NCI-H2107 treated with DMSO at 0.1 percent for 48 hours (cell line): ENCODE measurements around the gene ANTKMT.

Source experiments
- DNase-seq: peaks from one replicate; lab custom pipeline; 2025; ENCODE audit not compliant: unreplicated experiment; lab: John Stamatoyannopoulos, UW

Gene ANTKMT

GRCh38 chr16:726438-727290 lies 5.7 kb downstream of the ANTKMT start, which contains the start of the genes CCDC78 and HAGHL:
CCDC78 (minus strand) TSS chr16:726443; CDS start chr16:726367, 76 bp downstream.
HAGHL (plus strand) TSS chr16:727106; CDS start chr16:727510, 404 bp downstream.
- no peak for DNase-seq

DNA sequence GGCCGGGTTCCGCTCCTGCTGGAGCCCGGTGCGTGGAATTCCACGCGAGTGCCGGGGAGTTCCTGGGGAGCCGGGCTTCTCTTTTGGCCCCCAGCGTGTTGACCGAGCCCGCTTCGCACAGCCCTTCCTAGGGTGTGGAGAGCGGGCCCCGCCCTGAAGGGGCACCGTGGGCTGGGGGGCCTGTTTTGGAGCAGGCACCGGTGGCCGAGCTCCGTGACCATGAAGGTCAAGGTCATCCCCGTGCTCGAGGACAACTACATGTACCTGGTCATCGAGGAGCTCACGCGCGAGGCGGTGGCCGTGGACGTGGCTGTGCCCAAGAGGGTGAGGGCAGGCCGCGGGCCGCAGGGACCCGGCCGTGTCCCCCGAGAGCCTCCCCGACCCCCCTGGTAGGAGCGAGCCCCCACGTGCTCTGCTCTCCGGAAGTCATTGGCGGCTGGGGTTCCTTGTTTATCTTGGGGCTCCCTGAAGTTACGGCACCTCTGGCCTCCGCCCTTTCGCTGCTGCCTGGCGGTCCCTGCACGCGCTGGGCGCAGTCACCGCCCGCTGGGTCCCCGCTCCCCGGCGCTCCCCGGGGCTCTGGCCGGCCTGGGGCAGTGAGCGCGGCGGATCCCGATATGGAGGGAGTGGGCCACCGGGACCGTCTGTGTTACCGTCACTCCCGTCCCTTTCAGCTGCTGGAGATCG lies 6.5 kb downstream of the ANTKMT start:
- no peak for DNase-seq

DNA sequence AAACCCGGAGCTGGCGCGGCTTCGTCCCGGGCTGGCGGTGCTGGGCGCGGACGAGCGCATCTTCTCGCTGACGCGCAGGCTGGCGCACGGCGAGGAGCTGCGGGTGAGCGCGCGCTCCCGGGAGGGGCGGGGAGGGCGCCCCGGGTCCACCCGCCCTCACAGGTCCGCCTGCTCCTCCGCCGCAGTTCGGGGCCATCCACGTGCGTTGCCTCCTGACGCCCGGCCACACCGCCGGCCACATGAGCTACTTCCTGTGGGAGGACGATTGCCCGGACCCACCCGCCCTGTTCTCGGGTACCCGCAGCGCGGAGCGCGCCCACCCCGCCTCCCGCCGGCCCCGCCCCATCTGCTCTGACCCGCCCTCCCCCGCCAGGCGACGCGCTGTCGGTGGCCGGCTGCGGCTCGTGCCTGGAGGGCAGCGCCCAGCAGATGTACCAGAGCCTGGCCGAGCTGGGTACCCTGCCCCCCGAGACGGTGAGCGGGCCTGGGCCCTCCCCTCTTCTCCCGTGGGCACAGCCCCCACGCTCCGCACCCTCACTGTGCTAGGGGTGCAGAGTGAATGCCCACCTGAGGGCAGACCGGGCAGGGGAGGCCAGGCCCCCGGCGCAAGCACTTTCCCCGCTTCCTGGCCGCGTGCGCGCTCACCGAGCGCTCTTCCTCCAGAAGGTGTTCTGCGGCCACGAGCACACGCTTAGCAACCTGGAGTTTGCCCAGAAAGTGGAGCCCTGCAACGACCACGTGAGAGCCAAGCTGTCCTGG lies 7.4 kb downstream of the ANTKMT start:
- DNase-seq = no peak

- DNase-seq = no peak
Measured at GRCh38 chr16:728890-729744, 8.2 kb downstream of the ANTKMT start.

DNA sequence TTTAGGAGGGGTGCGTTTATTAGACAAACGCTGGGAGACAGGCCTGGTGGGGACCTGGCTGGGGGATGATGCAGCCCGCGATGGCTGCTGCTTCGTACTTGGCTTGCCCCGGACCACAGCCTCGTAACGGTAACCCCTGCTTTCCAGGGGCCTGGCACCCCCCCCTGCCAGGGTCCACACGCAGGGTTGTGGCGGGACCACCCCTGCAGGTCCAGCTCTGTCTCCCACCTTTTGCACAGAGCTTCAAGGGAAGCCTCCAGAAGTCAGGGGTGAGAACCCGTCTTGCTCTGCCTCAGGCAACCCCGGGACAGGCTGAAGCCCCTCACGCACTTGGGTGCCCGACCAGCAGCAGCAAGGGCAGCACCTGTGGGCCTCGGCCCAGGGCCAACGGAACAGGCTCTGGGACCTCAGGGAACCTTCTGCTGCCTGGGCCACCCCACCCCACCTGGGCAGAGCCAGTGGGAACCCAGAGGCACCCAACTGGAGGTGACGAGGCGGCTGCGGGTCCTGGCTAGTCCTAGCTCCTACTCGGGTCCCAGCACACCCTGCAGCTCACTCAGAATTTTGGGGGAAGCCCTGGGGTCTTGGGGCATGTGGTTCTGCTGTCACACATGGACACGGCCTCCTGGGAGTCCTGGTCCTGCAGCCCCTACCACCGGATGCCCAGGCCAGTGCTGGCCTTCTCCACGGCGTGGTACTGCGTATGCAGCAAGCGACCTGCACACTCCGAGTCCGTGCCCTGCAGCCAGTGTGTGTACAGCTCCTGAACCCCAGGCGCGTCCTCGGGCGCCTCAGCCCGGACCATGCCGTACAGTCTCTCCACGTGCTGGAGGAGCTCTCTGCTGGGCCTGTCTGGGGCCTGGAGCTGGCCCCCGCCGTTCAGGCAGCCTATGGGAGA lies 9.1 kb downstream of the ANTKMT start:
- no peak for DNase-seq

GRCh38 chr16:730666-731509 lies 9.9 kb downstream of the ANTKMT start:
- DNase-seq = no peak

- no peak for DNase-seq
Measured at GRCh38 chr16:732332-732731, 11.4 kb downstream of the ANTKMT start.

DNA sequence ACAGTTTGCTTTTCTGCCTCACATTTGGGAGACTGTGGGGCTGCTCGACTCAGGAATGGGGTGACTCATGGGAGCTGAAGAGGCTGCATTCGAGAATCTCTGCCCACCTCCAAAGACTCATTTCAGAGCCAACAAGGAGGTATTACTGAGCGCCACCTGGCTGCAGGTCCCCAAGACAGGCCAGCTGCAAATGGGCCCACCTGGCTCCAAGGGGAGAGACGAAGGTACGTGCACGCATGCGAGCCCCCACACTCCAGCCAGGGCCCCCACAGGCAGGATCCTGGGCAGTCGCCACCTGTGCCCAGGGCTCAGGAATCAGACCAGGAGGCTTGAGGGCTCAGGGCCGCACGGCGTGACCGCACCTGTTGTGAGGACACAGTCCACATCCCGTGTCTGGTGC lies 12.0 kb downstream of the ANTKMT start:
- no peak for DNase-seq

DNA sequence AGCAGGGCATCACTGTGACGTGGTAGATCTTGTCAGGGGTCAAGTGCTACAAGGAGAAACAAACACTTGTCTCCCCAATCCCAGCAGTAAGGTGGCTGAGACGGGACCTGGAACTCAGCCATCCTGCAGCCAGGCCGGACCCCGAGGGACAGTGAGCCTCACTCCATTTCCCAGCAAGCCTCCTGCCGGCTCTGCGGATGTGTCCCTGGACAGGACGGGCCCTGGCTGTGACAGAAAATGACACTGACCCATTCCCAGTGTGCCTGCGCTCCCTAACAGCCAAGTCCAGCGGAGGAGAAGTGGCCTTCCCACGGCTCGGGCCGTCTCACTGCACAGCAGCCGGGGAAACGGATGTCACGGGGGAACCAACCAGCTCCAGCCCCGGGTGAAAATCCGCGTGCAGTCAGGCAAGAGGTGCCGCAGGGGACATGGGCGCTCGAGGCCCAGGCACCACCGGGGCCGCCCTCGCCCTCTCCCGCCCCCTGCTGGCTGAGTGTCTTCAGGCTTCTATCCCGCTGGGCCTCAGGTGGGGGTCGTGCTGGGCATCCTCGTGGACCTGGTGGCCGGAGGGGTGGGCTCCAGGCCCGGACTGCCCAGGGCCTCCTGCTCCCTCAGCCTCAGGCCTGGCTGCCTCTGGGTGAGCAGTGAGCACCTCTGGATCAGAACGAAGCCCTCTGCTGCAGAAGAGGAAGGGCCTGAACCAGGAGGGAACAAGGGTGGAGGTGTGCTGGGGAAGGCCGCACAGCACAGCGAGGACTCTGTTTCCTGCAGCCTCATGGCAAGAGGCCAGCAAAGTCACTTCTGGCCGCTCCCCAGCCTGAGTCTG lies 12.6 kb downstream of the ANTKMT start:
- no peak for DNase-seq

DNA sequence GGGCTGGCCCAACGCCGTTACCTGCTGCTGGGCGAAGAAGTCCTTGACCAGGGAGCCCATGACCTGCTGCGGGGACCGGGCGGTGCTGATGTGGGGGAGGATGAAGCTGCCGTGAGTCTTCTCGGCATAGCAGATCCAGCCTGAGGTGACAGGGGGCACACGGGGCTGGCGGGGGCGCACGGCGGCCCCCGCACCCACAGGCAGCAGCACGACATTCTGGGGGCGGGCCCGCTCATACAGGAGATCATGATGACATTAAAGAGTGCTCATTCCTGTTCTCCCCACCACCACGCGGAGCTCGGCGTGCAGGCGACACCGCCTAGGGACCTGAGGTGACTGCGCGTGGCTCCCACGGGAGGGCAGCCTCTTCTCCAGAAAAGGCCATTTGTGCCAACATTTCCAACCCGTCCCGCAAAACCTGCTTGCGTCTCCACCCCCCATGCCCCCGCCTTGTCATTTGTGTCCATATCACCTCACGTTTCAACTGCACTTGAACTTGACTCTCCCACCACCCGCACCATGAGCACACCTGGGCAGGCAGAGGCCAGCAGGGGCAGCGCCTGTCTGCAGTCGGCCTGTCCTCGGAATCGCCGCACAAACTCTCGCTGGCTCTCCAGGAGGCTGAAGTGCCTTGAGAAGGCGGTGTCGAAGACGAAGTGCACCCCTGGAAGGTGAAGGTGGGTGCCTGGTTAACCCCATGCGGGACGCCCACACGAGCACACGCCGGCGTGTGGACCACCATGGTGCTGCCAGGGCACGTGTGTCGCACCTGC lies 13.4 kb downstream of the ANTKMT start:
- no peak for DNase-seq

GRCh38 chr16:734981-735881 lies 14.3 kb downstream of the ANTKMT start:
- no peak for DNase-seq

DNA sequence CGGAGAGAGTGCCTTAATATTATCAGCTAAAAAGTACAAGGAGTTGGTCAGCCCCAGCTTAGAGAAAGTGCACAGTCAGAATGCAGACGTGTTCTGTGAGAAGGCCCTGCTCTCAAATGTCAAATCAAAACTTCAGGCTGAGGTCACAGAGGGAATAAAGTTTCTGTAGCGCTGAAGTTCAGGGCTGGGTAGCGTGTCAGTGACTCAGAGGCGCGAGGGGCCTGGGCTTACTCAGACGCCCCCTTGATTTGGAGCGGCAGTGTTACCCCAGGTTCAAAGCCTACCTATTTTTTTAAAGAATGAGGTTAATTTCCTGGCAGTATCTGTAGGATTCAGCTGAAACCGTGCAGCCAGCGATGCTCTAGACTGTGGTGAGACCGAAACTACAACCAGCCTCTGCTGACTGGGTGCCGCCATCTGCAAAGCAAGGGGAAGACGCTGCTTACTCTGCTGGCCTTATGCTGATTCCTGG lies 15.1 kb downstream of the ANTKMT start:
- no peak for DNase-seq

- DNase-seq = no peak
Measured at GRCh38 chr16:736936-737481, 16.1 kb downstream of the ANTKMT start.

- no peak for DNase-seq
Measured at GRCh38 chr16:739560-740458, 18.9 kb downstream of the ANTKMT start.

DNA sequence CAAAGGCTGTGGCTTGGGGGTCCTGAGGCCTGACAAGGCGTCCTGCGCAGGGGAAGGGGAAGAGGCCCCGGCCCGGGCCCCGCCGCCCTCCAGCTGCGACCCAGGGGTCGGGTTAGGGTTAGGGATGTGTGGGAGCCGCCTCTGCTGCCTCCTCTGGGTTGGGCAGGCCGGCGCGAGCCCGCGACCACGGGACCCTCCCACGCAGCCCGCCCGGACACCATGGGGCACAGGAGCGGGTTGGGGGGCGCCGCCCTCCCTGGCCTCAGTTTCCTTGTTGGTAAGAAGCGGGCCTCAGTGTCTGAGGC lies 19.5 kb downstream of the ANTKMT start:
- no peak for DNase-seq
